CD4-positive, CD25-positive, alpha-beta regulatory T cell (primary cell): ENCODE data around the gene MRPL53. TPM values are rescaled to one million over a fixed set of nuclear protein-coding genes. Genes with fewer than 3 reads are reported as not detected.

Source experiments
- ATAC-seq, 2 donors: fragments of 150-1000 bp; cut with Tn5 transposase; one replicate each; pipeline ENCODE4 v1.10.0; 2021; ENCODE audit warnings: low read depth in 2 of 2, moderate number of reproducible peaks in 2 of 2, moderate library complexity in 1 of 2
- DNase-seq, 3 donors: peaks; one replicate each; pipeline versions ENCODE4 v3.0.0 to v3.0.0-alpha.2; 2012 to 2022; ENCODE audit warnings: mixed read lengths in 1 of 3
- H3K27ac ChIP-seq: one replicate; pipeline ENCODE4 v1.7.0; 2013; ENCODE audit warnings: mild to moderate bottlenecking, low read length; ENCODE audit not compliant: insufficient read depth, poor library complexity, severe bottlenecking
- H3K27me3 ChIP-seq: one replicate; pipeline ENCODE4 v1.7.0; 2013; ENCODE audit warnings: low read length; ENCODE audit not compliant: control insufficient read depth, insufficient read depth
- H3K36me3 ChIP-seq: one replicate; pipeline ENCODE4 v1.7.0; 2013; ENCODE audit warnings: mild to moderate bottlenecking, low read length, moderate library complexity; ENCODE audit not compliant: control insufficient read depth, insufficient read depth
- H3K4me1 ChIP-seq: 2 replicates; pipeline ENCODE4 v1.7.0; 2013; ENCODE audit warnings: mild to moderate bottlenecking, low read length; ENCODE audit not compliant: insufficient read depth, control insufficient read depth, poor library complexity, severe bottlenecking
- H3K4me3 ChIP-seq: one replicate; pipeline ENCODE4 v1.7.0; 2013; ENCODE audit warnings: low read depth, mild to moderate bottlenecking, low read length, moderate library complexity
- H3K9me3 ChIP-seq, 2 experiments: 1 replicate in 1 of 2; 2 replicates in 1 of 2; pipeline ENCODE4 v1.7.0; 2013; ENCODE audit warnings: low read length in 2 of 2, mild to moderate bottlenecking in 1 of 2, moderate library complexity in 1 of 2; ENCODE audit not compliant: control insufficient read depth in 2 of 2
- H3K27ac Mint-ChIP-seq, 3 donors: one replicate each; pipeline ENCODE4 v1.8.0; 2020 to 2022; ENCODE audit warnings: mild to moderate bottlenecking in 3 of 3, mixed read lengths in 3 of 3, moderate library complexity in 2 of 3
- H3K27me3 Mint-ChIP-seq: one replicate; pipeline ENCODE4 v1.8.0; 2022; ENCODE audit warnings: mild to moderate bottlenecking, mixed read lengths
- H3K36me3 Mint-ChIP-seq: one replicate; pipeline ENCODE4 v1.8.0; 2020; ENCODE audit warnings: mixed read lengths
- H3K4me1 Mint-ChIP-seq, 4 donors: one replicate each; pipeline ENCODE4 v1.8.0; 2020 to 2022; ENCODE audit warnings: mixed read lengths in 4 of 4, mild to moderate bottlenecking in 1 of 4
- H3K4me3 Mint-ChIP-seq, 4 donors: one replicate each; pipeline ENCODE4 v1.8.0; 2020 to 2022; ENCODE audit warnings: mild to moderate bottlenecking in 4 of 4, mixed read lengths in 4 of 4, moderate library complexity in 3 of 4
- H3K9me3 Mint-ChIP-seq, 7 donors: one replicate each; pipeline ENCODE4 v1.8.0; 2020 to 2022; ENCODE audit warnings: mixed read lengths in 7 of 7, mild to moderate bottlenecking in 3 of 7, moderate library complexity in 2 of 7
- polyA plus RNA-seq, 4 donors: library from polyadenylated mRNA; unstranded; fragments of 300-500 nt; fragmentation: Illumina TruSeq; gene quantifications; one replicate each; pipeline ENCODE4 v1.2.3, GENCODE V29; 2021
- total RNA-seq: library from RNA; stranded (reverse); gene quantifications from one replicate; pipeline ENCODE4 v1.2.3, GENCODE V29; 2022

MRPL53 gene
- total RNA-seq = 57.2 TPM
- 100 to 1,000 TPM; 120 to 163 (median 137) TPM for polyA plus RNA-seq

DNA sequence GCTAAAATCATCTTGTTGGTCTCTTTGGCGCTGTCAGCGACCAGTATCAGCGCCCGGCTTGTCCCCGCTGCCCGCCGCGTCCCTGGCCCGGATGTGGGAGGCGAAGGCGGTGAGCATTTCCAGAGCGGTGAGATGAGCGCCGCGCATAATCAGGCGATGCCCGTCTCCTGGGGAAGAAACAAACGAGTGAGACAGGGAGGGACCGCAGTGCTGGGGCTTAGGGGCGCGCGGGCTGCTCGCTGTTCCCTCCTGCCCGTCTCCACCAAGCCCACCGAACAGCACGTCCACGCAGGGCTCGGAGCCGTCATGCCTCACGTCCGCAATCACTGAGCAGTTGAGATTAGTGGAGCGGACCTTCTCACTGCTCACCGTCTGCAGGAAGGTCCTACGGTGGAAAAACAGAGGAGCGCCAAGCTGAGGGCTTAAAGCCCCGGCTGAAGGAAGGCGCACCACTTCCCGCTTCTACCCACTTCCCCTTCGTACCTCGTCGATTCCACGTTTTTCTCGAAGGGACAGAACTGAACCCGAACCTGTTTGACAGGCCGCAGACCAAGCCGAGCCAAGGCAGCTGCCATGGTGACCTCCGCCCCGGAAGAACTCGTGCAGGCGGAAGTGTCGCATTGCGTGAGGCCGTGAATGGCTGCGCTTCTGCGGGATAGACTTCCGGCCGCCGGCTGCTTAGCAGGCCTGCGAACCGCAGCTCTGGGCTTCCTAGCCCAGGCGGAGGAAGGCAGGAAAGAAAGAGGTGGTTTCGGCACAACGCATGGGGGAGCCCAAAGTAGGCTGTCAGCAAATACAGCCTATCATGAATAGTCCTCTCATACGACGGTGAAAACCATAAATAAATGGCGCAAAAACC lies at the start of gene MRPL53:
TSS of gene MRPL53 (minus strand) at position 595 of the 859 bp plus-strand sequence. CDS start at position 575, 20 bp downstream.
- Histone ChIP-seq H3K27me3 (no peaks in the 10 kb centered on the region), H3K4me1 (peaks cover 26% of the 10 kb centered on the region), H3K27ac (peak within 1 kb of the TSS; percentile 92), H3K9me3 (no peaks in the 10 kb centered on the region), H3K4me3 (peak within 1 kb of the TSS; percentile 92), H3K36me3 (peaks cover 15% of the 10 kb centered on the region)
- Mint-ChIP-seq H3K27me3 (peaks cover 5% of the 10 kb centered on the region), H3K36me3 (peaks cover 17% of the 10 kb centered on the region), H3K4me1 (peaks cover 5 to 28% (median 15%) of the 10 kb centered on the region in 4 donors), H3K4me3 (peak within 1 kb of the TSS; percentile 92 to 98 (median 94)), H3K27ac (peak within 1 kb of the TSS; percentile 97 to 99 (median 99)), H3K9me3 (peaks cover 0 to 2% (median 0%) of the 10 kb centered on the region in 7 donors)
- DNase-seq = peak; percentile 94 to 98 (median 95)
- peak; percentile 94 for ATAC-seq

- H3K4me3 Mint-ChIP-seq = peak overlapping the region; percentile 58 to 86 (median 80)
- H3K27me3 Mint-ChIP-seq = peaks cover 80% of the 10 kb centered on the region
- Histone ChIP-seq H3K36me3 (no peaks in the 10 kb centered on the region), H3K27me3 (peaks cover 42% of the 10 kb centered on the region), H3K4me1 (peaks cover 33% of the 10 kb centered on the region), H3K27ac (no peak overlapping the region), H3K4me3 (no peak overlapping the region), H3K9me3 (no peaks in the 10 kb centered on the region)
- peaks cover 4% of the 10 kb centered on the region for H3K36me3 Mint-ChIP-seq
- DNase-seq (no peak), ATAC-seq (no peak)
- no peak overlapping the region for H3K27ac Mint-ChIP-seq
- H3K4me1 Mint-ChIP-seq = peaks cover 0 to 29% (median 2%) of the 10 kb centered on the region in 4 donors
- H3K9me3 Mint-ChIP-seq = peaks cover 0 to 12% (median 0%) of the 10 kb centered on the region in 7 donors
These were observed 44.2 kb upstream of the MRPL53 start for GRCh38 chr2:74516650-74517049.

GRCh38 chr2:74515981-74516633 lies 43.6 kb upstream of the MRPL53 start:
- no peaks in the 10 kb centered on the region for H3K36me3 ChIP-seq
- peaks cover 33% of the 10 kb centered on the region for H3K4me1 ChIP-seq
- Mint-ChIP-seq H3K4me3 (peak overlapping the region in 3 of 4 donors; percentile 74 to 86 (median 85)), H3K27me3 (peaks cover 79% of the 10 kb centered on the region), H3K9me3 (peaks cover 0 to 12% (median 0%) of the 10 kb centered on the region in 7 donors), H3K27ac (no peak overlapping the region), H3K4me1 (peaks cover 0 to 29% (median 2%) of the 10 kb centered on the region in 4 donors), H3K36me3 (peaks cover 4% of the 10 kb centered on the region)
- DNase-seq = peak; percentile 52 to 85 (median 71)
- H3K9me3 ChIP-seq = no peaks in the 10 kb centered on the region
- H3K27me3 ChIP-seq = peaks cover 42% of the 10 kb centered on the region
- no peak overlapping the region for H3K27ac ChIP-seq
- no peak overlapping the region for H3K4me3 ChIP-seq
- peak; percentile 75 to 77 for ATAC-seq

GRCh38 chr2:74515271-74515980 lies 42.9 kb upstream of the MRPL53 start:
- DNase-seq (peak in 1 of 3 donors; percentile 45), ATAC-seq (no peak)
- Histone ChIP-seq H3K36me3 (no peaks in the 10 kb centered on the region), H3K9me3 (no peaks in the 10 kb centered on the region), H3K4me3 (no peak overlapping the region), H3K27me3 (peaks cover 41% of the 10 kb centered on the region), H3K27ac (no peak overlapping the region), H3K4me1 (peaks cover 33% of the 10 kb centered on the region)
- Mint-ChIP-seq H3K4me1 (peaks cover 0 to 29% (median 4%) of the 10 kb centered on the region in 4 donors), H3K4me3 (peak overlapping the region; percentile 21 to 85 (median 58)), H3K27ac (no peak overlapping the region), H3K36me3 (peaks cover 4% of the 10 kb centered on the region), H3K9me3 (peaks cover 0 to 13% (median 0%) of the 10 kb centered on the region in 7 donors), H3K27me3 (peaks cover 77% of the 10 kb centered on the region)

- H3K27me3 Mint-ChIP-seq = peaks cover 69% of the 10 kb centered on the region
- DNase-seq = peak in 1 of 3 donors; percentile 26
- H3K9me3 ChIP-seq = no peaks in the 10 kb centered on the region
- H3K27me3 ChIP-seq = peaks cover 38% of the 10 kb centered on the region
- H3K36me3 Mint-ChIP-seq = peaks cover 4% of the 10 kb centered on the region
- peaks cover 0 to 12% (median 0%) of the 10 kb centered on the region in 7 donors for H3K9me3 Mint-ChIP-seq
- peak within 1 kb of the TSS; percentile 39 to 85 (median 76) for H3K4me3 Mint-ChIP-seq
- no peak within 1 kb of the TSS for H3K27ac ChIP-seq
- H3K4me3 ChIP-seq = no peak within 1 kb of the TSS
- no peak within 1 kb of the TSS for H3K27ac Mint-ChIP-seq
- no peak for ATAC-seq
- H3K4me1 Mint-ChIP-seq = peaks cover 0 to 29% (median 5%) of the 10 kb centered on the region in 4 donors
- H3K4me1 ChIP-seq = peaks cover 33% of the 10 kb centered on the region
- no peaks in the 10 kb centered on the region for H3K36me3 ChIP-seq
These were observed 42.1 kb upstream of the MRPL53 start, which contains the start of gene TLX2 for GRCh38 chr2:74514368-74515270. Gene TLX2, plus strand, starts transcription at chr2:74514450. Its CDS starts 357 bp downstream, at chr2:74514807.

DNA sequence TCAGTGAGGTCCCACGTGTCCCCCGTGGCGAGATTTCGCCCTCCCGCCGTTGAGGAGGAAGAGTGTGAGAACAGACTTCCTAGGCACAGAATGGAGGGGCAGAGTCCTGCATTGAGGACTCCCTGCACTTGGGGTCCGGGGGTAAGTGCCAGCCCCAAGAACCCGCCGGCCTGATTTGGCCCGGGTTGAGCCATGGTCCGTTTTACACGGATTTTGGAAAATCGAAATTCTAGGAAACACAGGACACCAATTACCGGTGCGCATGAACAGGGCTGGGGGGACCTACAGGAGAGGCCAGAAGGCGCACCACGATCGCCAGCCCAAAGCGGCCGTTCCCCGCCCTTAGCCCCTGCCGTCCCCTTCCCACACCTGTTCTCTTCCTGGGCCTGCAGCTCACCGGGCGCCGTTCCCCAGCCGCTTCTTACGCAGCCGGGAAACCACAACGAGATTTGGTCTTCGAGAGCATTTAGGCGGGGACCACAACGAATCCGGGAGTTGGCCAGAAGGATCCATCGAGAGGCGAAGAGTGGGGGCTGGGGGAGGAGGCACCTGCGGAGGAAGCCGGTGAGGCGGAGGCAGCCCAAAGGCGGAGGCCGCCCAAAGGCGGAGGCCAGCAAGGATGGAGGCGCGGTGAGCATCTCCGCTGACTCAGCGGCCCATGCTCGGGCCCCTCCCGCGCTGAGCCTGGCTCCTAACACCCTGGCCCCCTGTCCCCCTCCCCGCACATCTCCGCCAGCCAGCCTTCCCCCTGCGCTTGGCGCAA lies 41.3 kb upstream of the MRPL53 start:
- Histone ChIP-seq H3K9me3 (no peaks in the 10 kb centered on the region), H3K4me1 (peaks cover 33% of the 10 kb centered on the region), H3K27ac (no peak overlapping the region), H3K4me3 (no peak overlapping the region), H3K36me3 (no peaks in the 10 kb centered on the region), H3K27me3 (peaks cover 32% of the 10 kb centered on the region)
- H3K27ac Mint-ChIP-seq = no peak overlapping the region
- ATAC-seq = no peak
- H3K27me3 Mint-ChIP-seq = peaks cover 62% of the 10 kb centered on the region
- peak in 1 of 3 donors; percentile 71 for DNase-seq
- H3K4me1 Mint-ChIP-seq = peaks cover 0 to 30% (median 5%) of the 10 kb centered on the region in 4 donors
- H3K36me3 Mint-ChIP-seq = peaks cover 4% of the 10 kb centered on the region
- peaks cover 0 to 12% (median 0%) of the 10 kb centered on the region in 7 donors for H3K9me3 Mint-ChIP-seq
- H3K4me3 Mint-ChIP-seq = peak overlapping the region in 3 of 4 donors; percentile 26 to 76 (median 75)
